Ishikawa (cell line): Measurements from ENCODE around the gene APBB2.

Experiments
- CEBPB ChIP-seq: IDR thresholded peaks from 2 replicates; pipeline ENCODE4 v1.6.1; 2012
- CREB1 ChIP-seq: IDR thresholded peaks from 2 replicates; pipeline ENCODE4 v1.6.1; 2012; ENCODE audit warnings: low read depth
- EGR1 ChIP-seq: IDR thresholded peaks from 2 replicates; pipeline ENCODE4 v1.6.1; 2012
- EP300 ChIP-seq: IDR thresholded peaks from 2 replicates; pipeline ENCODE4 v1.6.1; 2012; ENCODE audit warnings: borderline replicate concordance
- FOXM1 ChIP-seq: IDR thresholded peaks from 2 replicates; pipeline ENCODE4 v1.6.1; 2012; ENCODE audit warnings: low read depth, borderline replicate concordance
- NFIC ChIP-seq: IDR thresholded peaks from 2 replicates; pipeline ENCODE4 v1.6.1; 2012
- RAD21 ChIP-seq: IDR thresholded peaks from 2 replicates; pipeline ENCODE4 v1.6.1; 2012; ENCODE audit warnings: low read depth
- TAF1 ChIP-seq: IDR thresholded peaks from 2 replicates; pipeline ENCODE4 v1.6.1; 2012; ENCODE audit warnings: low read depth, mild to moderate bottlenecking
- TCF12 ChIP-seq: IDR thresholded peaks from 2 replicates; pipeline ENCODE4 v1.6.1; 2012; ENCODE audit warnings: low read depth
- TEAD4 ChIP-seq: IDR thresholded peaks from 2 replicates; pipeline ENCODE4 v1.6.1; 2012
- YY1 ChIP-seq: IDR thresholded peaks from 2 replicates; pipeline ENCODE4 v1.6.1; 2012; ENCODE audit warnings: low read depth
- ZBTB7A ChIP-seq: IDR thresholded peaks from 2 replicates; pipeline ENCODE4 v1.6.1; 2012; ENCODE audit warnings: low read depth
- TF ChIP-seq, protein P1 (sequence below): IDR thresholded peaks from 2 replicates; pipeline ENCODE4 v1.6.1; 2012; ENCODE audit warnings: low read depth, mild to moderate bottlenecking
- TF ChIP-seq, protein P2 (sequence below): IDR thresholded peaks from 2 replicates; pipeline ENCODE4 v1.6.1; 2012
- TF ChIP-seq, protein P3 (sequence below): IDR thresholded peaks from 2 replicates; pipeline ENCODE4 v1.6.1; 2012

APBB2 gene

DNA sequence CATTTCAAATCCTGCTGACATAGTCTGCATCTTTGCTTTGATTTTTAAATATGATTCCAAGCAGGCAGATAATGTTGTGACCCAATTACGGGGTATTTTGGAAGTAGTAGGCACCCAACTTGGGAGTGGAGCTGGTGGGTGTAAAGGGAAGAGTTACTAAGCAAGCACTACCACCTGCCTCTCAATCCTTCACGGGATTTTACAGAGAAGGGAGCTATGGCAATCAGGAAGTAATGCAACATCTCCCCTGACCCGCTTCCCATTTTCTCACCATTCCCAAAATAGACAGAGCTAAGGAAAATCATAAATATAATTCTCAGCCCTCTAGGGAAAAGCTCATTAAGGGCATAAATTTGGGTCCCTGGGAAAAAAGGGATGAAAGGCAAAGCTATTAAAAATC lies 9.2 kb downstream of the APBB2 start:
- TF ChIP-seq TAF1 (no peak), ZBTB7A (no peak), EP300 (no peak), NFIC (no peak), CREB1 (no peak), YY1 (no peak), TCF12 (no peak), TEAD4 (no peak), EGR1 (no peak), RAD21 (no peak), CEBPB (no peak), FOXM1 (no peak)
- TF ChIP-seq, protein P1, sequence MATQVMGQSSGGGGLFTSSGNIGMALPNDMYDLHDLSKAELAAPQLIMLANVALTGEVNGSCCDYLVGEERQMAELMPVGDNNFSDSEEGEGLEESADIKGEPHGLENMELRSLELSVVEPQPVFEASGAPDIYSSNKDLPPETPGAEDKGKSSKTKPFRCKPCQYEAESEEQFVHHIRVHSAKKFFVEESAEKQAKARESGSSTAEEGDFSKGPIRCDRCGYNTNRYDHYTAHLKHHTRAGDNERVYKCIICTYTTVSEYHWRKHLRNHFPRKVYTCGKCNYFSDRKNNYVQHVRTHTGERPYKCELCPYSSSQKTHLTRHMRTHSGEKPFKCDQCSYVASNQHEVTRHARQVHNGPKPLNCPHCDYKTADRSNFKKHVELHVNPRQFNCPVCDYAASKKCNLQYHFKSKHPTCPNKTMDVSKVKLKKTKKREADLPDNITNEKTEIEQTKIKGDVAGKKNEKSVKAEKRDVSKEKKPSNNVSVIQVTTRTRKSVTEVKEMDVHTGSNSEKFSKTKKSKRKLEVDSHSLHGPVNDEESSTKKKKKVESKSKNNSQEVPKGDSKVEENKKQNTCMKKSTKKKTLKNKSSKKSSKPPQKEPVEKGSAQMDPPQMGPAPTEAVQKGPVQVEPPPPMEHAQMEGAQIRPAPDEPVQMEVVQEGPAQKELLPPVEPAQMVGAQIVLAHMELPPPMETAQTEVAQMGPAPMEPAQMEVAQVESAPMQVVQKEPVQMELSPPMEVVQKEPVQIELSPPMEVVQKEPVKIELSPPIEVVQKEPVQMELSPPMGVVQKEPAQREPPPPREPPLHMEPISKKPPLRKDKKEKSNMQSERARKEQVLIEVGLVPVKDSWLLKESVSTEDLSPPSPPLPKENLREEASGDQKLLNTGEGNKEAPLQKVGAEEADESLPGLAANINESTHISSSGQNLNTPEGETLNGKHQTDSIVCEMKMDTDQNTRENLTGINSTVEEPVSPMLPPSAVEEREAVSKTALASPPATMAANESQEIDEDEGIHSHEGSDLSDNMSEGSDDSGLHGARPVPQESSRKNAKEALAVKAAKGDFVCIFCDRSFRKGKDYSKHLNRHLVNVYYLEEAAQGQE = no peak
- TF ChIP-seq, protein P2, sequence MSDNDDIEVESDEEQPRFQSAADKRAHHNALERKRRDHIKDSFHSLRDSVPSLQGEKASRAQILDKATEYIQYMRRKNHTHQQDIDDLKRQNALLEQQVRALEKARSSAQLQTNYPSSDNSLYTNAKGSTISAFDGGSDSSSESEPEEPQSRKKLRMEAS = no peak
- TF ChIP-seq, protein P3, sequence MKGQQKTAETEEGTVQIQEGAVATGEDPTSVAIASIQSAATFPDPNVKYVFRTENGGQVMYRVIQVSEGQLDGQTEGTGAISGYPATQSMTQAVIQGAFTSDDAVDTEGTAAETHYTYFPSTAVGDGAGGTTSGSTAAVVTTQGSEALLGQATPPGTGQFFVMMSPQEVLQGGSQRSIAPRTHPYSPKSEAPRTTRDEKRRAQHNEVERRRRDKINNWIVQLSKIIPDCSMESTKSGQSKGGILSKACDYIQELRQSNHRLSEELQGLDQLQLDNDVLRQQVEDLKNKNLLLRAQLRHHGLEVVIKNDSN = no peak

DNA sequence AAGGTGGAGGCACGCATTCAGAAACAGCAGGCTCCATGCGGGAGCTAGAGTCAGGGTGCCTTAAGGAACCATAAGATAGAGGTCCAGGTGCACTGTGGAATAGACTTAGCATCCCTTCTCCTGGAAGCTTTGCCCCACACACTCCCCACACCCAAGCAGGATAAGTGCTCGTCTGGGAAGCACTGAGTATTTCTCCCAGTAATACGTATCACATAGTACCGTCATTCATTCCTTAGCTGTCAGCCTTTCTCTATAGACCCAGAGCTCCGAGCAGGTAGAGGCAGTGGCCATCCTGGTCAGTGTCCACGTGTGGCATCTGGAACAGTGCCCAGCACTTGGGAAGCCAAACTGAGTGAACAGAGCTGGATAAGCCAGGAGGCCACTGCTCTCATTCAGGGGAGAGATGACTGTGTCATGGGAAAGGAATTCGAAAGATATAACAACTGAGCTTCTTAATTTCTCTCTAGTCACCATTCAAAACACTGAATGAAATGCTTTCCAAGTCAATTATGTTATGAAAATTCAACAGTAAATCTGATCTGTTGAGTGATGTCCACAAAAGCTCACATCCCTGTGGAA lies 9.9 kb downstream of the APBB2 start:
- TF ChIP-seq, protein P3 = peak; percentile 68
- TF ChIP-seq RAD21 = no peak
- TF ChIP-seq NFIC = peak; percentile 52
- TF ChIP-seq TCF12 = no peak
- TF ChIP-seq, protein P2 = peak; percentile 58; the same call in 1 of the 2 replicates

DNA sequence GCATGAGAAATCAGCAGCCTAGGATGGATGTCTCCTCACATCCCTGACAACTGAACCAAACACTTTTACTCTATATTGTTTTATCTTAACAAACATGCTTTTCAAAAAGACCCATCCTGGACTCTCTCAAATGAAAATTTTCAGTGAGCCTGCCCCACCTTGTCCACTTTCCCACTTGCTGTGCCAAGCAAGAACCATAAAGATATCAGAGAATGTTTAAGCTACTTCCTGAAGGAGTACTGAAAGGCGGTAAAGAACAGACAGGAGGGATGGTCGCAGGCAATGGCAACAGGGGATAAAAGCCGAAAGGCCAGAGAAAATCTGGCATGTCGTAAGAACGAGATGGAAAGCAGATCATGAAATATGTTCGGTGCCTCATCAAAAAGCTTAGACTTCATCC lies 10.5 kb downstream of the APBB2 start:
- TF ChIP-seq CEBPB (no peak), TAF1 (no peak), TCF12 (no peak), NFIC (no peak), FOXM1 (no peak), TEAD4 (no peak), YY1 (no peak), EP300 (no peak), ZBTB7A (no peak), RAD21 (no peak), CREB1 (no peak), EGR1 (no peak)
- TF ChIP-seq, protein P2 = no peak
- TF ChIP-seq, protein P1 = no peak
- TF ChIP-seq, protein P3 = no peak

DNA sequence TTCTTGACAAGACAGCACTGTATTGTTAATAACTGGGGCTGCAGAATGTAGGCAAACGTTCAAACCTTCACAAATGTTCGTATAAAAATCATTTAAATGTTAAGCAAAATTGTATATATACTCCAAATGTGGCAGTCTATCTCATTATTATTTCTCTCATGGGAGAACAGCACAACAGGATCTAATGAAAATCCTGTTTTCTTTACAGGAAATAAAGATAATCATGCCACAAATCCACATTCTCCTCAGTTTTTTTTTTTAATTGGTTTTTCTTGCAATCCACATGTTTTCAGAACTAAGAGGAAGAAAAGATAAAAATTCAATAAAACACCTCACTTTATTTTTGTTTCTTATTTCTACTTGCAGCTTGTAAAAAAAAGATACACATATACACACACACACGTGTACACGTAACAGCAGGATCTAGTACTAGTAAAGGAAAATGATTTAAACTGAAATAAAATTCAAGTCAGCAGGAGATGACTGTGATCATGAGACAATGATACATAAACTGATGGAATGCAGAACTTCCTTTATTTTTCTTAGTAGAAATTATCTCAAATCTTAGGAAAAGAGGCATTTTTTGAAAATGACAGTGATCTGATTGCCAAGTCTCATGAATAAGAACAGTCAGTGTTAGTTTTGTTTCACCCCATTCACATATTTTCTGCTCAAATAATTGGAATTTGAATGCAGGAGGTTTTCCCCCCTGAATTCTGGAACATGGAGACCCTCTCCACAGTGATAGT lies 11.3 kb downstream of the APBB2 start:
- TF ChIP-seq, protein P2 = no peak

DNA sequence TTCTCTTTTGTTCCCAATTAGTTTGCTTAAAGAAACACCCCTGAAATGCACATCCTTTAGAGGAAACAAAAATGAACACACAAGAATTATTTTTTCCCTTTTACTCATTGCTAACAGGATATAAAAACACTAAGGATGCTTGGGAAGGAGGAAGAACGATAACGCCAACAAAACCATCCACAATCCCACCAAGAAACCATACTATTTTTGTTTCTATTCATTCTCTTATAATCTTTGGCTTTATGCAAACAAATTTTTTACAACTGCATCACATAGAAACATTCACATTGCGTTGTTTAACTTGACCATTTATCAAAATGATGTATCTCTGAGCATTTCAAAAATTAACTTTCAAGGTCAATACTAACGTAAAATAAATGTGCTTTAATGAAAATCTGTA lies 12.0 kb downstream of the APBB2 start:
- TF ChIP-seq, protein P1 = no peak
- TF ChIP-seq TCF12 (no peak), EGR1 (no peak), TEAD4 (no peak), FOXM1 (no peak), CREB1 (no peak), TAF1 (no peak), YY1 (no peak), ZBTB7A (no peak), RAD21 (no peak), CEBPB (no peak), NFIC (no peak), EP300 (no peak)
- TF ChIP-seq, protein P2 = no peak
- TF ChIP-seq, protein P3 = no peak
